ENCODE measurements around the gene GPR143.

Gene GPR143

DNA sequence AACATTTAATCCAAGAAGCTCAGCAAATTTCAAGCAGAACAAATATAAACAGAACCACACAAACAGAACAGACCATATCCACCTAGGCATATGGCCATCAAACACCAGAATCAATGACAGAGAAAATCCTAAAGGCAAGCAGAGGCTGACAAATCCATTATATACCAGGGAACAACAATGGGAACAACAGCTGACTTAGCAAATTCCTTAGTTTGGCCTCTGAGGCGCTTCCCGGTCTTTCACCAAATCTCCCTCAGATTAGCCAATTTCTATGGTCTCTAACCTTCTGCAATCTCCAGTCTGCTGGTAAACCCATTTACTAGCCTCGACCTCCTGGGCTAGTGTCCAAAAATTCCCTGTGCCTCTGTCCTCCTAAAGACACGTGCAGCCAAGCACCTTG is 59.2 kb downstream of the GPR143 start:
- FAIRE-seq, result no peak

DNA sequence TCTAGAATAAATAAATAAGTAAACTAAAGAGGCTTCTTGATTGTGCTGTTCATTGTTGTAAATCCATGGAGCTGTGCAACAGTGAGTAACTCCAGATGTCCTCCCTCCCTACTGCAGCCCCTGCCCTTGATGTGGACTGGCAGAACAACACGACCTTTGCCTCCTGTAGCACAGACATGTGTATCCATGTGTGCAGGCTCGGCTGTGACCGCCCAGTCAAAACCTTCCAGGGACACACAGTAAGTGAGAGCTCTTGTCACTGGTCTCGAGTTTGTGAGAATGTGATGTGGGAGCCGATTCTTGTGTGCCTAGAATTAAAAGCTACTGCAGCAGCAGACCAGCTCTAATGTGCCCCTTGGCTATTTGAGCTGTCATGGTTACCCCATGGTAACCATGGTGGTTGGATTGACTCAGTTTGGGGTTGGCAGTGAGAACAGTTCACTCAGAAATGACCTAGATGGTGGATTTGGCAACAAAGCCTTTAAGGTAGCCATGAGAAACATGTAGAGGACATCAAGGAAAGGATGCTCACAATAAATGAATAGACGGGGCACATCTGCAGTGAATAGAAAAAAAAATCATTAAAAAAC is 60.7 kb downstream of the GPR143 start:
- FAIRE-seq, result no peak

DNA sequence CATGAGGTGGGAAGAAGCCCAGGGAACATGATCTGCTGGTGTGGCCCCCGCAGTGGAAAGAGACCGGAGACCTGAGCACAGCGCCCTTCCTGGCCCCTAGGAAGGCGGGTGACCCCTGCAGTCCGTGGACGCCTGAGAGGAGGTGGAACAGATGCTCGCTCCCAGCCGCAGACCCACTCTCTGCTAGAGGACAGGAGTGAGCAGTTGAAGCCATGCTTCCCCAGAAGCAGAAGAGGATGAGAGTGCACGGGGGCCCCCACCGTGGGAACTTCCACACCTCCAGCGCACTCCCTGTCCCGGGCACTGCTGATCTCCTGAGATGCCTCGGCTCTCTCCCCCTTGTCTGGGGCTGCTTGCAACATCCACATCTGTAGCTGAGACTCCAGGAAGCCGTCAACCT is 62.2 kb downstream of the GPR143 start:
- FAIRE-seq, result no peak

DNA sequence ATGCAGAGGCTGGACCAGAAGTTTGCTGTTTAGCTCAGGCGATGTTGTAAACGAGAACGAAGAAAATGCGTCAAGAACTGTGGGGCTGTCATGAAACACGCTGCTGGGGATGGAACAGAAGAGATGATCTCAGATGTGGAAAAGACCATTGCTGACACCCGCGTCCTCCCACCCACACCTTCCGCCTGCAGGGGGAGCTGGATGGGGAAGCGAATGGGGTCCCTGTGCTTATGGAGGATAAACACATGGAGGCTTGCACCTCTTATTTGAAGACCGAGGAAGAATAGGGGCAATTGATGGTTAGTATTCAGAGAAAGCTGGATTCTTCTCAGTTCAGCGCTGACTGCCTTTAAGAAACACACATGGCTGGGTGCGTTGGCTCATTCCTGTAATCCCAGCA is 63.9 kb downstream of the GPR143 start:
- no peak for FAIRE-seq

DNA sequence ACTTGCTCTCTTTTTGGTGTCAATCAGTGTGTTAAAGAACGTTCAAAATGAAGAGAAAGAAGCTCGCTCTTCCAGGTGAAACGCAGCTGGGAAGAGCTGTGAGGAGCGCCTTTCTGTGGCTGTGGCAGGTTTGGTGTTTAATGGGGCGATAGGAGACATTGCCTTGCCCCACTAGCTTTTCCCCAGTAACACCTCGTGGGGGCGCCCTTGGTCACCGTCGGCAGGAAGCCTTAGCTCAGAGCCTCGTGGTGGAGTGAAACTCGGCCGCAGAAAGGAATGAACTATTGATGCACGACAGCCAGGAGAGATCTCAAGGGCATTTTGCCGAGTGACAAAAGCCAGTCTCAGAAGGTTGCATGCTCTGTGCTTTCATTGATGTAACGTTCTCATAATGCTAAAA is 65.1 kb downstream of the GPR143 start:
- FAIRE-seq, result no peak

DNA sequence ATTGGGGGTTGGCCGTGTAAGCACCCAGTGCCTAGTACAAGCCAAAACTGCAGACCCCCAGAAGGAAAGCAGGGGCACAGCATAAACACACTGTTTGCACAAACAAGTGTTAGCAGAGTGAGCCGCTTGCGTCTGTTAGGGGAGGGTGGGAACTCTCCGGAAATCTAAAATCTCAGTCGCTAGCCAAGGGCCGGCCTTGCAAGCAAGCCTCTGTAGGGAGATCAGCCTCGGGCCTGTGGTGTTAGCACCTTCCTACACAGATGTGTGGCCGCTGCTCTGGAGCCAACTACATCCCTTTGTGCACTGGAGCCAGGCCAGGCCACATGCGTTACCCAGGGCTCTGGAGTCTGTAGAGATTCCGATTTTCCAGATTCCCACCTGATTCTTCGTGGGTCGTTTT is 67.1 kb downstream of the GPR143 start:
- FAIRE-seq, result no peak

DNA sequence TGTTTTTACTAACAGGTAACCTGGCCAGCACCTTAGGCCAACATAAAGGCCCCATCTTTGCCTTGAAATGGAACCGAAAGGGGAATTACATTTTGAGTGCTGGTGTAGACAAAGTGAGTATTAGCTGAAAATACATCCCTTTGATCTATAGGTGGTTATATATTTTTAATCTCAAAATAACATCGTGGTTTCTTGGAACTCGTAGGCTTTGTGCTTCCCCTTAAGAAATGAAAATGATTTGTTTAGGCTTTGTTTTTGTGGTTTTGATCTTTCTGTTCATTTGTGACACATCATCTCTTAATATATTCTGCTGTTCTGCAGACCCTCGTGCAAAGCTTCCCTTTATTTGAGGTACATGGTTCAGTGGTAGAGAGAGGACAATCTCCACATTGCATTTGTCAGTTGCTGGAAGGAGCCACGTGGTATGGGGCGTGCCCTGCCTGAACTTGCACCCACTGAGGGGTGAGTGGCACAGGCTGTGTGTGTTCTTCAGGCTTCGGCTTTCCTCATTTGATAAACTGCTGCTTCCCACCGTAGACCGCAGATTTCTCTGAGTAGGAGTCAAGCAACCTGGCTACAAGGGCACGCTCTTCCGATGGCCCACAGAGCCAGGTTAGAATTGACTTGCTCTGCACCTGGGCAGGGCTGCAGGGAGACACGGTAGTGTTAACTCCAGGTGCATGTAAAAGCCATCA is 72.2 kb downstream of the GPR143 start:
- no peak for FAIRE-seq

DNA sequence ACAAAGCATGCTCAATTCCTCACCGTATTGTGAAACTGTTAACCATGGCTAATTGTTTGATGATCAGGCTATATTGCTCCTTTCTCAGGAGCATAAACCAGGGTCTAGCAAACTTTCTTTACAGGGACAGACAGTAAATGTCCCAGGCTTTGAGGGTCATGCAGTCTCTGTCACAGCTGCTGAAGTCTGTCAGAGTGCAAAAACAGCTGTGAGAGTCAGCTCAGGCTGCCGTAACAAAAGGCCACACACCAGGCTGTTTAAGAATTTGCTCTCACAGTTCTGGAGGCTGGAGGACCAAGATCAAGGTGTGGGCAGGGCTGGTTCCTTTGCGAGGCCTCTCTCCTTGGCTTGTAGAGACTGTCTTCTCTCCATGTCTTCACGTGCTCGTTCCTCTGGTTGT is 75.6 kb downstream of the GPR143 start:
- no peak for FAIRE-seq

DNA sequence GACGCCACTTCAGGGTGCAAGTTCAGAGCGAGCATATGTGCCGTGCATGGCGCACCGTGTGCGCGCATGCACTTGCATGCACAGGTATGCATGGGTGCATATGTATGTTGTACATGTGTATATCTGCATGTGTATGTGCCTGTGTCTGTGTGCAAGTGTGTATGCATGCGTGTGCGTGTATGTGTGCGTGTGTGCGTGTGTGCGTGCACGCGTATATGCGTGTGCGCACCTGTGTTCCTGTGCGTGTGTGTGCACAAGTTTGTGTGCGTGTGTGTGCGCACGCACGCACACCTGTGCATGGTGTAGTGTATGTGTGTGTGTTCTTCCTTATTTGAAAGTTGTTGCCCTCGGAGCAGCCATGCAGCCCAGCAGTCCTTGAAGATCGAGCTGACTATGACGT is 76.8 kb downstream of the GPR143 start:
- FAIRE-seq, result no peak

DNA sequence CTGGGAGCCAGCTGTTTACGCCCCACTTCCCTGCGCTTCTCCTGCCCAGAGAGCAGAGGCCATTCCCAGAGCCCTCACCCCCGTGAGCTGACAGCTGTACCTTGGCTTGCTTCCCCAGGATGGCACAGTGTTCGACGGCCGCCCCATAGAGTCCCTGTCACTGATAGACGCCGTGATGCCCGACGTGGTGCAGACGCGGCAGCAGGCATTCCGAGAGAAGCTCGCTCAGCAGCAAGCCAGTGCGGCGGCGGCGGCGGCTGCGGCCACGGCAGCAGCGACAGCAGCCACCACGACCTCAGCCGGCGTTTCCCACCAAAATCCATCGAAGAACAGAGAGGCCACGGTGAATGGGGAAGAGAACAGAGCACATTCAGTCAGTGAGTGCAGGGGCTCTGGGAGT is 77.7 kb downstream of the GPR143 start:
- no peak for FAIRE-seq

DNA sequence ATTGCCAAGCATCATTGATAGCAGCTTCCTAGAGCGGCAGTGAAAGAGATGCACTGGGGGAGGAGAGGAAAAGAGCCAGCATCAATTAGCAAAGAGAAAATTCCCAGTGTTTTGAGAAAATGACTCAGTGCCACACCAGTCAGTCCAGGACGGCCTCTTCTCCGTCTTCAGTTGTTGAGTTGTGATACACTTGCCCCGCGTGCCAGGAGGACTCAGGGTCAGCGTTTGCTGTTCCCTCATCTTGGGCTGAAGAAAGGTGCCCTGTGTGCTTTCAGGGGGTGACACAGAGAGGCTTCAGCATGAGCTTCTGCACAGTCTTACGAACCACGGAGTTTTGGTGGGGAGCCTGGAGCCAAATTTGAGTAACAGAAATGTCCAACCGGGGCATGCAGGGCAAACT is 82.3 kb downstream of the GPR143 start:
- no peak for FAIRE-seq

DNA sequence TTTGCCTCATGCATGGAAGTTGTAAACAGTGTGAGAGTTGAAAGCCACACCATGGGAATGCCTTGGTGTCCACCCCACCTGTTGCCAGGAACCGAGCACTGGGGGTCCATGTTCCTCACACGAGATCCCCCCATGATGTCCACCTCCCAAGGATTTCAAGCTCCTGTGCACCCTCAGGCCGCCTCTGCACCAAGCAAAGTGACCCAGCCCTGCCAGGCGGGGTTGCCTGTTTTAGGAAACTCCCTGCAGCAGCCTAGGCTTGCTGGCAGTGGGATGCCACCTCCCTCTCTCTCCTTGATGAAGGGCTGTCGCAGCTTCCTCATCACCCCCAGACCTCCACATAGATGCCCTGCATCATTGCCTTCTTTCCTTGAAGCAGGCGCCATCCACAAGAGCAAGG is 82.8 kb downstream of the GPR143 start:
- no peak for FAIRE-seq

DNA sequence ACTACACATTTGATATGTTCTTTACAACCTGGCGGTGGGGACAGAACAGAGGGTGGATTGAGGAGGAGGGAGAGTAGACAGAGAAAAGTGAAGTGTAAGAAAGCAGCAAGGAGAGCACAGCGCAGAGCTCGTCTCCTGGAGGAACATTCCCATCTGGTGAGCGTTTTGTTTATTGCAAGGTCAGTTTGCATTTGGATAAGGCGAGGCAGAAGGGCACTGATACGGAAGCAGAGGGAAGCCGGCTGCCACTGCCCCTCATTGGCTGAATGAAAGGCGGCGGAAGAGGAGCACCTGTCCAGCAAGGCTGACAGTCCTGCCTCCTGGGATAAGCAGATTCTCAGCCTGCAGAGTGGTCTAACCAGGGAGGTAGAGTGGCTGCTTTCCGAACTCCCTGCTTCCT is 83.2 kb downstream of the GPR143 start:
- FAIRE-seq, result no peak

DNA sequence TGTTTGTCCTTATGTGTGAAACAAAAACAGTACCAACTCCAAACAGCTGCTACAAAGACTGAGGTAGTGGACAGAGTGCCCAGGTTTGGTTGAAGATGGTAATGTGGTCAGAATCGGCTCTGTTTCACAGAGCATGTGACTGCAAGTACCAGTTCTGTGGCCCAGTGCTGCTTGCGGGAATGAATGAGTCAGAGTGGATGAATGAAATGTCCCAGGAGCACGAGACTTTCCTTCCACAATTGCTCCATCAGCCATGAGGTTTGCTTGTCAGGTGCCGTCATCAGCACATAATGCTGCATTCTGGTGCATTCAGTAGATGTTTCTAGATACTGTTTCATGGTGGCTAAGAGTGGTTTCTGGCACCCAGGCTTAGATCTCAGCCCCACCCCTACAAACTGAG is 84.2 kb downstream of the GPR143 start:
- FAIRE-seq, result no peak

DNA sequence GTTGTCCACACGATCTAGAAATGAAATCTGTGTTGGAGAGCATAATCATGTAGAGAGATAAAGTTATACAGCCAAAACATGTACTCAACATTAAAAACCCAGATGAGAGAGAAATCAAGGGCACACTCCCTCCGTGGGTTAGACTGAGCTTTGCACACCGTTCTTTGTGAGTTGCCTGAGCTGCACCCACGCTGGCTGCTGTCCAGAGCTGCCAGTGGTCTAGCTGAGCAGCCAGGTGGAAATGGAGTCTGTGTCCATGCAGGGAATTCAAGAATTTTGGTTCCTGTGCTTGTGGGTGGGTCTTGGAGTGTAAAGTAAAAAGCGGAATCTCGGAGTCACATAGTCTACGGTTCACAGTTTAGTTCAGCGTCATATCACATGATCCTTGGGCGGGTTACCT is 84.6 kb downstream of the GPR143 start:
- FAIRE-seq, result no peak

DNA sequence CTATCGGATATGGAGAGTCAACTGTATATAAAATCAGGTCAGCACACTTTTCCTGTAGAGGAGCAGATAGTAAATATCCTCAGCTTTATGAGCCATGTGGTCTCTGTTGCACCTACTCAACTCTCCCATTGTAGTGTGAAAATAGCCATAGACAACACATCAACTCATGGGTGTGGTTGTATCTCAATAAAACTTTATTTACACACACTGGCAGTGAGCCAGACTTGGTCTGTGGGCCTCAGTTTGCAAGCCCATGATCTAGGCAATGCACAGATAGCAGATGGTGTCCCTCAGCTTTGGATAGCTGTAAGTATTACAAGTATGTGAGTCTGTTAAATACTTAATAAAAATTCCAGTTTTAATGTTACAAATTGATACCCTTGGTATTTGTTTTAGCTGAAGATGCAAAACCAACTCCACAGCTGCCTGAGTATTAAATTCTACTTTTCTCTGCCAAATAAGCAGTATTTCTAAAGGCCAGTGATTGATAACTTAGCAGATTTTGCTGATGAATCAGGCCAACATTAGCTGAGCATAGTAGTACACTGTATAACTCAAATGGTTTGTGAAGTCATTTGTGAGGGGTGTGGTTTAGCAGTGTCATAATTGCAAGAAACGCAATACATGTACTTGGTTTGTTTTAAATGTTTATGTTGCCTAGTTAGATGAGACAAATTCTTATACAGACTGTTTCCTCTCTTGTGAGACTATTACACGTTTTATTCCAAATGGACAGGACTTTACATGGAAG is 87.3 kb downstream of the GPR143 start:
- no peak for FAIRE-seq

DNA sequence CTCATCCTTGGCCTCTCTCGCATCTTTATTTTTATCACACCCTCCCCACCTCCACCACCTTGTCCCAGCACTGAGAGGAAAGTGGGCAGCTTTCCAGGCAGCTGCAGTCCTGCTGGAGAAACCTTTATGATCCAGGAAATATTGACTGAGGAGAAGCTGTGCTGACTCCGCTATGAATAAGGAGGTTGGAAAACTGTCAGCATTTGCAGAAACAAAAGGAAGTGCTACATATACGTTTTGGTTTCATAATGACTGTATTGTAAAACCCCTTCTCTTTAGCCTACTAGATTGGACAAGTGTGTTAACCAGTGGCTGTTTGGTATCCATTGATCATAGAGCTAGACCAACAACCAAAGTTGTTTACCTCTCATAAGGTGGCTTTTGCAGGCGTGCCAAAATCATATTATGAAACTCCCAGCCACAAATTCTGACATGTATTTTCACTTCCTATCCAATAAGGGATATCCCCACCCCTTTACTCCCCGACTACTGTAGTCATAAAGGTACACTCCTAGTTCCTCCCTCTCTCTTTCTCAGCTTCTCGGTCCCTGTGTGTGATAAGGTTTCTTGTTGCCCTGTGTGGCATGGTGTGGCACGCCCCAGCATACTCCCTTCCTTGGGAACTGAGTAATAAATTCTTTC is 88.4 kb downstream of the GPR143 start:
- FAIRE-seq, result no peak

DNA sequence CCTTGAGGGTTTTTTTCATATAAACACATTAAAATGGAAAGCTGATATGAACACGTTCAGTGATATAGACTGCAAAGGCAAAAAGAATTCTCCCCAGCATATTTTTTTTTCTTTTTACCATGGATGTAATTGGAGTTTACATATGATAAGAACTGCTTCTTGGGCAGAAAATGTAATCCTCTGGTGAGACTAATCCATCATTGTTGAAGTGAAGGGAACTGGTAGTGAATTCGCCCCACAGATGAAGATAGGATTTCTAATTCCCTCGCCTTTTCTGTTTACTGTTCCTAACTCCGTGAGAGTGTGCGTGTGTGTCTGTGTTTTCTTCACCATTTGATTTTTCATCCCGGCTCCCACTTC is 88.9 kb downstream of the GPR143 start:
- no peak for FAIRE-seq

DNA sequence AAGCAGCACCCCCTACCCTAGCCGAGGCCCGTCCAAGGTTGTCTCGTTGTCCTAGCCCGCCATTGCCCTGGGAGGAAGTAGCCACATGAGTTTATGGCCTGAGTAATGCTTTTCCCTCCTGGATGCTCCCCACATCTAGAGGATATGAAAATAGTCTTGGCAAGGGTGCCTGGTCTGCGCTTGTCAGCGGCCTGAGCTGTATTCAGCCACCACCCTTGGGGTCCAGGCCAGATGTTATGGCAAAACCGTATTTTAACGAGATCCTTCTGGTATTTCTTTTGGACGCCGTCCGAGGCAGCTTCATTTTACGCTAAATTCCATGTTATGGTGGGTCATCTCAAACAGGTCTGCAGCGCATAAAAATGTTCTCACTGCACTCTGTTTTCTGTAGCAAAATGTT is 89.3 kb downstream of the GPR143 start:
- no peak for FAIRE-seq

All from A204.1 (cell line).